Cardiac fibroblast (primary cell): ENCODE results near the gene F10.

Experiments used
- DNase-seq, 2 donors: peaks; one replicate each; pipeline versions ENCODE4 v3.0.0 to v3.0.0-alpha.2; 2010; ENCODE audit warnings: low read depth in 2 of 2
- H3K4me3 ChIP-seq, 2 donors: replicated peaks in 1 of 2; 1 replicate in 1 of 2; 2 replicates in 1 of 2; pipeline ENCODE4 v1.5.1; 2011; ENCODE audit warnings: low read depth in 2 of 2, low read length in 2 of 2, mild to moderate bottlenecking in 2 of 2, moderate library complexity in 1 of 2
- TF ChIP-seq, protein P1 (sequence below): IDR thresholded peaks from one replicate; pipeline ENCODE4 v1.5.1; 2011; ENCODE audit warnings: low read depth, mild to moderate bottlenecking, low read length, inconsistent platforms

F10 gene

DNA sequence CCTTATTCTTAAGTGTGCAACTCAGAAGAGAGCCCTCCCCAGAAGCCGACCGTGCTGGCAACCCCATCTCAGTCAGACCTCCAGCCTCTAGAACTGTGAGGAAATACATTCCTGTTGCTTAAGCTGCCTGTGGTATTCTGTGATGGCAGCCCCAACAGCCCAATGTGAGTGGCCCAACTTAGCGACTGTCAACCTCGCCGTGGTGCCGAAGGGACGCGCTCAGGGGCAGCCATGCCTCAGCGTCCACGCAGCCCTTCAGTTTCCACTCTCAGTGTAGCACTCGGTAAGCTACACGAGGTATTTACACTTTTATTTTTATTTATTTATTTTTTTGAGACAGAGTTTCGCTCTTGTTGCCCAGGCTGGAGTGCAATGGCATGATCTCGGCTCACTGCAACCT is 54.2 kb downstream of the F10 start:
- H3K4me3 ChIP-seq = no peak overlapping the region
- TF ChIP-seq, protein P1, sequence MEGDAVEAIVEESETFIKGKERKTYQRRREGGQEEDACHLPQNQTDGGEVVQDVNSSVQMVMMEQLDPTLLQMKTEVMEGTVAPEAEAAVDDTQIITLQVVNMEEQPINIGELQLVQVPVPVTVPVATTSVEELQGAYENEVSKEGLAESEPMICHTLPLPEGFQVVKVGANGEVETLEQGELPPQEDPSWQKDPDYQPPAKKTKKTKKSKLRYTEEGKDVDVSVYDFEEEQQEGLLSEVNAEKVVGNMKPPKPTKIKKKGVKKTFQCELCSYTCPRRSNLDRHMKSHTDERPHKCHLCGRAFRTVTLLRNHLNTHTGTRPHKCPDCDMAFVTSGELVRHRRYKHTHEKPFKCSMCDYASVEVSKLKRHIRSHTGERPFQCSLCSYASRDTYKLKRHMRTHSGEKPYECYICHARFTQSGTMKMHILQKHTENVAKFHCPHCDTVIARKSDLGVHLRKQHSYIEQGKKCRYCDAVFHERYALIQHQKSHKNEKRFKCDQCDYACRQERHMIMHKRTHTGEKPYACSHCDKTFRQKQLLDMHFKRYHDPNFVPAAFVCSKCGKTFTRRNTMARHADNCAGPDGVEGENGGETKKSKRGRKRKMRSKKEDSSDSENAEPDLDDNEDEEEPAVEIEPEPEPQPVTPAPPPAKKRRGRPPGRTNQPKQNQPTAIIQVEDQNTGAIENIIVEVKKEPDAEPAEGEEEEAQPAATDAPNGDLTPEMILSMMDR = no peak
- DNase-seq = no peak

DNA sequence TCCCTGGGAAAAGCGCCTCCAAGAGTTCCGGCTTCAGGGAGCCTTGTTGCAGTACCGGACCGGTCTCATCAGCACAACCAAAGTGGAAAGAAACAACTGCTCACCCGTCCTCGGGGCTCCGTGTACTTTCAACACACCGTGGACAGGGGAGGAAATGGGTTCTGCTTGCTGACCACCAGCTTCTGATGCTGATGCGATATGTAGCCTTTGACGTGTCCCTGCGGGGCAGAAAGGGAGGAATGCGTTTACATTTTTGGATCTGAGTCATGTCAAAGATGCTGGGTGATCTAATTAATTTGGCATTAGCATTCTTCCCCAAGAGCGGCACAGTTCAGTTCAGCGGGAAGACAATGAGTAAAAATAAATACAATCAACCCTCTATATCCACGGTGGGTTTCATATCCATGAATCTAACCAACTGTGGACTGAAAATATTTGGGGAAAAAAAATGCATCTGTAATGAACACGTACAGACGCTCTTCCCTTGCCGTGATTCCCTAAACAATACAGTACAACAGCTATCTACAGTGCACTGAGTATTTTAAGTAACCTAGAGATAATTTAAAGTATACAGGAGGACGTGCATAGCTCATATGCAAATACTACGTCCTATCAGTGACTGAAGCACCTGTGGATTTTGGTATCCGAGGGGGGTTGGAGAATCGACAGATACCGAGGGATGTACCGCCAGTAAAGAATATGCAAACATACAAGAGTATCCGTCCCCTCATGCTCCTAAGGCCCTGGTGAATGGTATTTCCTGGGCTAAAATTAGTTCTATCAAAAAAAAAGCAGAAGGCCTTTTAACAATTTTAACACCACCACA is 55.7 kb downstream of the F10 start:
- TF ChIP-seq, protein P1 = no peak
- H3K4me3 ChIP-seq = no peak overlapping the region
- DNase-seq = peak; percentile 81 to 94

DNA sequence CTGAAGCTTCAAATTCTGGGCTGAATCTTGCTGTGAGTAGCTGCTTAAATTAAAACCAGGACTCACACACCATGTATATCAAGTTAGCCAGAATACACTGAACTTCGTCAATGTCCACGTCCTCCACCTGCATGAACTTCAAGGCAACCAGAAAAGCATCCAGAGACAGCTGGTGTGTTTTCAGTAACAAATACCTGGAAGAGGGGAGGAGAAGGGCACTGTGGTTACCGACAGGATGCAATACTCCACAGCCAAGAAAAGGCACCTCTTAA is 56.2 kb downstream of the F10 start:
- no peak overlapping the region for H3K4me3 ChIP-seq
- no peak for DNase-seq
- TF ChIP-seq, protein P1 = no peak

DNA sequence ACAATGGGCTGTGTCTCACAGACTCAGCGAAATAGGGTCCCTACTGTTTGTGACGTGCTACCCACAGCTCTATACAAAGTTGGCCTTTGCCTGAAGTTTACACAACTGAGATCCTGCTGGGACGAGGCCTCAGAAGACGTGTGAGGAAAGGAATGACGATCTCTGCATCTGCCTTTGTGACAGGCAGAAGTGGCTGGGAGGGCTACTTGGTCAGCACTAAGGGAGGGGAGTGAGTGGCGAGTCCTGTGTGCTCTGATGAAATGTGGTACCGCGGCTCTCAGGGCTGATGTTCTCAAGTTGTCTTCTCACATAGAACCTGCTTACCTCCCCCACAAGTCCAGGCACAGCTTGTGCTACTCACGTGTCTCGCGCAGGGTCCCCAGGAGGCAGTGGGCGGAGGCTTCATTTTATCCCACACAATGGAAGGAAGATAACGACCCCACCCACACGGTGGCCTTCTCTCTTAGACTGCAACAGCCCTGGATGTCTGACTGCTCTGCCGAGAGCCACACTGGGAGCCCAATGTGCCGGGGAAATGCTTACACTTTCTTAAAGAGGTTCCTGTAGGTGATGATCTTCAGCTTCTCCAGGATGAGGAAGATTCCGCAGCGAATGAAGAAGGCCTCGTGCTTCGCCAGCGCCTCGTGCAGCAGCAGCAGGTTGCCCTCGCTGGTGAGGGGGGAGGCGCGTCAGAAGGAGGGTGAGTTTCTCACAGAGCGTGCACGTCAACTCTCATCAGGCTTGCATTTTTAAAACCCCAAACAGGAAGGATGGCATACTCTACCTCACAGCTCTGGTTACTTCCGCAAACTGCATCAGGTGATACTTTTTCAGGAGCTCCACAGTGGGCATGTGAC is 57.0 kb downstream of the F10 start:
- no peak overlapping the region for H3K4me3 ChIP-seq
- DNase-seq = peak in 1 of 2 donors; percentile 32
- TF ChIP-seq, protein P1 = no peak

DNA sequence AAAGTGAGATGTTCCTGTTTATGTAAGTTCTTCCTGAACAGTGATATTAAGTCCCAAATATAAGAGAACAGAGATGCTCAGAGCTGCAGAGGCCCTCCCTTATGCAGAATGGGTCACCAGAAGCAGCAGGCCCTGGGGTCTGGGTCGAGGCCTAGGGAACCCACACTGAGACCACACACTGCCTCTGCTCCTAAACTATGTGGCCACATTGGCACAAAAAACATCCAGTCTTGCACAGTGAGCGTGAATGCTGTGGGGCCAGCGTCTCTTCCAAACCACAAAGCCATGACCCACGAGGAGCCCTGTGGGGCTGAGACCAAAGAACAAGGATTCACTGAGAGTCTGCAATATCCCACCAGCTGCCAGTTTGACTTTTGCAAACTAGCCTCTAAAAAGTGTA is 59.4 kb downstream of the F10 start:
- peak in 1 of 2 donors; percentile 21 for DNase-seq
- TF ChIP-seq, protein P1 = no peak
- no peak overlapping the region for H3K4me3 ChIP-seq

DNA sequence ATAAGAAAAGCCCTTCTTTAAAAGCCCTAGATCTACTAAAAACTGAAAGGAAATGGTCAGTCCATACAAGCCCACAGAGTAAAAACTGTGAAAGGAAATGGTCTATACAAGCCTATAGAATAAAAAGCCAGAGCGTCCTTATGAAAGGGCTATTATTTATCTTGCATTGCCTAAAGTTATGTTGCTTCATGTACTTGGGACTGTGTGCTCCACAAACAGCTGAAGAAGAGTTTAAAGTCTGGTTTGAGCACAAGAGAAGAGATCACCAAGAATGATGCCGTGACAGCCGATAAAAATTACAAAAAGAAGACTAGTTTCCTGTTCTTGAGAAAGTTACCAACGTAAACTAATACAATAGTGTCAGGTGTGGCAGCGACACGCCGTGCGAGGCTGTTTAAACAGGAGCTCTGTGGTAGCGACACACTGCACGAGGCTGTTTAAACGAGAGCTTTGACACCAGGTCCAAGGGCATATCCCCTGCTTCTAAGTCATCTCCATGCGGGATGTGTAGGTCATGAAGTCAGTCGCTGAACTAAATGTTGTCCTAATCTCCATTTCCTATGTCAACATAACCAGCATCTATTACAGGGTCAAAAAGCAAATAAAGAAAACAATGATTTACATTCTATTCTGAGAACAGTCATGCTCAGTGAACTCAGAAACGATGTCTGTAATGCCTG is 61.0 kb downstream of the F10 start:
- H3K4me3 ChIP-seq = no peak overlapping the region
- TF ChIP-seq, protein P1 = no peak
- peak in 1 of 2 donors; percentile 52 for DNase-seq
